ENCODE measurements around the gene TEX10. TPM values are rescaled to one million over a fixed set of nuclear protein-coding genes. Genes with fewer than 3 reads are reported as not detected.

Gene TEX10
- polyA plus RNA-seq, 1 donor (not counting 4 experiments of a cell fraction or from before 2014, with no cell fraction given): 50.7 TPM

DNA sequence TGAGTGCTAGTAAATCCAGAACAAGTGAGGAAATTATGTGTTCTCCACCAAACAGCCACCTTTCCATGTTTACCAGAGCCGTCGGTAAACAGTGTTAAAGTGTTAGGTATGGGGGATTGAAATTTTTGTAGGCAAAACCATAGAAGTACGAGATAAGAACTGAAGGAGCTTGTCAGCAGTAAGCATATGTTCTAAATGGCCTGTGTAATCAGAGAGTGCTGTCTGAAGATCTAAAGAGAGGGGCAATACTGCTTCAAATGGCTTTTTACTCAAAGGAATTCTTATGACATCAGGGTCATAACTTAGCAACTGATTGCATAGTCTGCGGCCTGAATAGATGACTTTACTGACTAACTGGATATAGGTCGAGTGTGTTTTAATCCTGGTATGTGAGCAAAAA lies 13.4 kb upstream of the TEX10 start:
- H3K9me3 ChIP-seq (ENCODE audit: control insufficient read depth, low read depth, low read length): no peaks in the 10 kb centered on the region
- H2AFZ ChIP-seq (ENCODE audit: control insufficient read depth, low read length): no peak overlapping the region
- TF ChIP-seq, protein P1, sequence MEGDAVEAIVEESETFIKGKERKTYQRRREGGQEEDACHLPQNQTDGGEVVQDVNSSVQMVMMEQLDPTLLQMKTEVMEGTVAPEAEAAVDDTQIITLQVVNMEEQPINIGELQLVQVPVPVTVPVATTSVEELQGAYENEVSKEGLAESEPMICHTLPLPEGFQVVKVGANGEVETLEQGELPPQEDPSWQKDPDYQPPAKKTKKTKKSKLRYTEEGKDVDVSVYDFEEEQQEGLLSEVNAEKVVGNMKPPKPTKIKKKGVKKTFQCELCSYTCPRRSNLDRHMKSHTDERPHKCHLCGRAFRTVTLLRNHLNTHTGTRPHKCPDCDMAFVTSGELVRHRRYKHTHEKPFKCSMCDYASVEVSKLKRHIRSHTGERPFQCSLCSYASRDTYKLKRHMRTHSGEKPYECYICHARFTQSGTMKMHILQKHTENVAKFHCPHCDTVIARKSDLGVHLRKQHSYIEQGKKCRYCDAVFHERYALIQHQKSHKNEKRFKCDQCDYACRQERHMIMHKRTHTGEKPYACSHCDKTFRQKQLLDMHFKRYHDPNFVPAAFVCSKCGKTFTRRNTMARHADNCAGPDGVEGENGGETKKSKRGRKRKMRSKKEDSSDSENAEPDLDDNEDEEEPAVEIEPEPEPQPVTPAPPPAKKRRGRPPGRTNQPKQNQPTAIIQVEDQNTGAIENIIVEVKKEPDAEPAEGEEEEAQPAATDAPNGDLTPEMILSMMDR (optimal IDR thresholded peaks at IDR 0.05 in 1 of 3, IDR thresholded peaks at IDR 0.05 in 1 of 3, conservative IDR thresholded peaks at IDR 0.05 in 1 of 3; ENCODE audit: extremely low read depth in 1 of 3, insufficient read depth in 2 of 3, low read length in 3 of 3): no peak
- no peak for TF ChIP-seq EZH2 (IDR thresholded peaks at IDR 0.05; ENCODE audit: low read length)
- no peaks in the 10 kb centered on the region for H3K27me3 ChIP-seq (ENCODE audit: control insufficient read depth, extremely low read depth, insufficient read depth, low read length)
- no peaks in the 10 kb centered on the region for H3K79me2 ChIP-seq (ENCODE audit: control insufficient read depth, insufficient read depth, low read length)
- no peak for DNase-seq (ENCODE audit: low read depth, low spot score)
- dilution Hi-C loops (cut with MboI; ENCODE audit: extremely low pct_ligation_motif_present, low sequenced_read_pairs): no loop called here
- no peak overlapping the region for H3K27ac ChIP-seq (ENCODE audit: control insufficient read depth, insufficient read depth, low read length)
- no peaks in the 10 kb centered on the region for H4K20me1 ChIP-seq (ENCODE audit: control insufficient read depth, extremely low read depth, insufficient read depth, low read length)
- H3K4me2 ChIP-seq (ENCODE audit: control insufficient read depth, extremely low read depth, insufficient read depth, low read depth, low read length): no peak overlapping the region
- H3K4me3 ChIP-seq (ENCODE audit: control insufficient read depth in 2 of 3, extremely low read depth in 1 of 3, insufficient read depth in 2 of 3, low read depth in 1 of 3, low read length in 3 of 3): no peak overlapping the region
- H3K36me3 ChIP-seq (ENCODE audit: control insufficient read depth in 2 of 2, extremely low read depth in 1 of 2, insufficient read depth in 2 of 2, low read length in 2 of 2): no peaks in the 10 kb centered on the region
- FAIRE-seq: no peak
- H3K4me1 ChIP-seq (ENCODE audit: control insufficient read depth, extremely low read depth, insufficient read depth, low read length): no peaks in the 10 kb centered on the region
- no peak overlapping the region for H3K9ac ChIP-seq (ENCODE audit: control insufficient read depth, extremely low read depth, insufficient read depth, low read length)
- no peaks in the 10 kb centered on the region for H3K9me1 ChIP-seq (ENCODE audit: control insufficient read depth, extremely low read depth, insufficient read depth, low read length)

- Histone ChIP-seq H3K9me1 (ENCODE audit: control insufficient read depth, extremely low read depth, insufficient read depth, low read length) (no peaks in the 10 kb centered on the region), H3K4me3 (ENCODE audit: control insufficient read depth in 2 of 3, extremely low read depth in 1 of 3, insufficient read depth in 2 of 3, low read depth in 1 of 3, low read length in 3 of 3) (no peak overlapping the region), H3K9ac (ENCODE audit: control insufficient read depth, extremely low read depth, insufficient read depth, low read length) (no peak overlapping the region), H3K27ac (ENCODE audit: control insufficient read depth, insufficient read depth, low read length) (no peak overlapping the region), H3K36me3 (ENCODE audit: control insufficient read depth in 2 of 2, extremely low read depth in 1 of 2, insufficient read depth in 2 of 2, low read length in 2 of 2) (no peaks in the 10 kb centered on the region), H3K4me2 (ENCODE audit: control insufficient read depth, extremely low read depth, insufficient read depth, low read depth, low read length) (no peak overlapping the region), H3K27me3 (ENCODE audit: control insufficient read depth, extremely low read depth, insufficient read depth, low read length) (no peaks in the 10 kb centered on the region), H3K79me2 (ENCODE audit: control insufficient read depth, insufficient read depth, low read length) (no peaks in the 10 kb centered on the region), H2AFZ (ENCODE audit: control insufficient read depth, low read length) (no peak overlapping the region), H3K9me3 (ENCODE audit: control insufficient read depth, low read depth, low read length) (no peaks in the 10 kb centered on the region), H4K20me1 (ENCODE audit: control insufficient read depth, extremely low read depth, insufficient read depth, low read length) (no peaks in the 10 kb centered on the region), H3K4me1 (ENCODE audit: control insufficient read depth, extremely low read depth, insufficient read depth, low read length) (no peaks in the 10 kb centered on the region)
- TF ChIP-seq, protein P1 (optimal IDR thresholded peaks at IDR 0.05 in 1 of 3, IDR thresholded peaks at IDR 0.05 in 1 of 3, conservative IDR thresholded peaks at IDR 0.05 in 1 of 3; ENCODE audit: extremely low read depth in 1 of 3, insufficient read depth in 2 of 3, low read length in 3 of 3): no peak
- TF ChIP-seq EZH2 (IDR thresholded peaks at IDR 0.05; ENCODE audit: low read length): no peak
- no peak for FAIRE-seq
- no peak for DNase-seq (ENCODE audit: low read depth, low spot score)
- dilution Hi-C loops (cut with MboI; ENCODE audit: extremely low pct_ligation_motif_present, low sequenced_read_pairs): no loop called here
Measured at GRCh38 chr9:100364013-100364412, 11.3 kb upstream of the TEX10 start.

Data from keratinocyte (primary cell).